HCT116 (cell line): ENCODE results near the gene A3GALT2. TPM values are rescaled to one million over a fixed set of nuclear protein-coding genes. Genes with fewer than 3 reads are reported as not detected.

ENCODE experiments used
- ATAC-seq: fragments of 200-7000 bp; cut with Tn5 transposase; 2 replicates; pipeline ENCODE4 v1.9.1; 2020; ENCODE audit warnings: mild to moderate bottlenecking, moderate library complexity
- BruUV-seq: library from RNA; stranded (reverse); fragments of 400-500 nt; replicated peaks from 2 replicates; lab custom pipeline; 2021; lab: Mats Ljungman, UMichigan
- CTCF ChIA-PET: fragments of 300-600 bp; sonication (Branson Sonifier 250); formaldehyde crosslinking; loops from one replicate; lab custom pipeline; 2021; ENCODE audit warnings: antibody characterized with exemption; lab: Charles Lee
- POLR2A ChIA-PET: fragments of 300-600, 350-600 bp; sonication (Branson Sonifier 250); formaldehyde crosslinking; loops from one replicate; lab custom pipeline; 2021; ENCODE audit warnings: antibody characterized with exemption; lab: Charles Lee
- RAD21 ChIA-PET, 2 experiments: fragments of 300-600 bp; sonication (Branson Sonifier 250); formaldehyde crosslinking; loops; one replicate each; lab custom pipeline; 2023; ENCODE audit warnings: low total read pairs in 2 of 2; ENCODE audit not compliant: uncharacterized antibody in 2 of 2, unreplicated experiment in 2 of 2, low non-redundant PET in 1 of 2; lab: Charles Lee
- DNase-seq: peaks from one replicate; pipeline ENCODE4 v3.0.0-alpha.2; 2010; ENCODE audit warnings: low read depth, low spot score
- H2AFZ ChIP-seq: fragments of 200-600 bp; shearing (Covaris generic), sonication (generic); 2 replicates; pipeline ENCODE4 v1.6.1; 2017; ENCODE audit warnings: low read depth, mixed run types, mixed read lengths, antibody characterized with exemption, low read length; ENCODE audit not compliant: poor library complexity, severe bottlenecking
- H3K27ac ChIP-seq: 2 replicates; pipeline ENCODE4 v1.5.1; 2012; ENCODE audit warnings: low read depth, low read length
- H3K27me3 ChIP-seq: fragments of 200-600 bp; sonication (generic); 2 replicates; pipeline ENCODE4 v1.6.1; 2016; ENCODE audit warnings: mixed run types, low read length, mixed read lengths; ENCODE audit not compliant: insufficient read depth
- H3K36me3 ChIP-seq, 2 experiments: fragments of 200-500 bp in 1 of 2; fragments of 200-600 bp in 1 of 2; sonication (Bioruptor generic) in 1 of 2; sonication (generic) in 1 of 2; 2 replicates each; pipeline versions ENCODE4 v1.5.1 to v1.6.1; 2014 to 2016; ENCODE audit warnings: low read length in 2 of 2, inconsistent platforms in 1 of 2, mixed read lengths in 1 of 2, mixed run types in 1 of 2; ENCODE audit not compliant: insufficient read depth in 2 of 2, control insufficient read depth in 1 of 2
- H3K4me1 ChIP-seq, 2 experiments: fragments of 200-600 bp in 1 of 2; sonication (generic) in 1 of 2; 2 replicates each; pipeline versions ENCODE4 v1.5.1 to v1.6.1; 2012 to 2017; ENCODE audit warnings: low read length in 2 of 2, inconsistent platforms in 1 of 2, mild to moderate bottlenecking in 1 of 2, mixed read lengths in 1 of 2, mixed run types in 1 of 2, moderate library complexity in 1 of 2; ENCODE audit not compliant: insufficient read depth in 2 of 2, control insufficient read depth in 1 of 2
- H3K4me2 ChIP-seq: fragments of 200-600 bp; sonication (generic); 2 replicates; pipeline ENCODE4 v1.6.1; 2017; ENCODE audit warnings: mixed run types, low read length, mixed read lengths
- H3K4me3 ChIP-seq, 2 experiments: fragments of 200-600 bp in 1 of 2; sonication (generic) in 1 of 2; replicated peaks in 1 of 2; 2 replicates each; pipeline ENCODE4 v1.5.1; 2011 to 2016; ENCODE audit warnings: low read length in 2 of 2, control low read depth in 1 of 2, low read depth in 1 of 2, mild to moderate bottlenecking in 1 of 2, mixed read lengths in 1 of 2, mixed run types in 1 of 2
- H3K79me2 ChIP-seq: fragments of 200-600 bp; sonication (generic); 2 replicates; pipeline ENCODE4 v1.6.1; 2017; ENCODE audit warnings: mild to moderate bottlenecking, mixed run types, low read length, moderate library complexity, mixed read lengths; ENCODE audit not compliant: insufficient read depth
- H3K9ac ChIP-seq: fragments of 200-600 bp; sonication (generic); 2 replicates; pipeline ENCODE4 v1.6.1; 2016; ENCODE audit warnings: low read length, mixed read lengths
- H3K9me2 ChIP-seq: fragments of 200-600 bp; sonication (generic), shearing (Covaris generic); 2 replicates; pipeline ENCODE4 v1.6.1; 2017; ENCODE audit warnings: mixed run types, mild to moderate bottlenecking, moderate library complexity; ENCODE audit not compliant: insufficient read depth
- H3K9me3 ChIP-seq, 2 experiments: fragments of 200-500 bp in 1 of 2; fragments of 200-600 bp in 1 of 2; sonication (Bioruptor generic) in 1 of 2; sonication (generic) in 1 of 2; 2 replicates each; pipeline ENCODE4 v1.6.1; 2014 to 2017; ENCODE audit warnings: low read length in 2 of 2, mixed read lengths in 2 of 2, inconsistent platforms in 1 of 2, low read depth in 1 of 2, mild to moderate bottlenecking in 1 of 2, mixed run types in 1 of 2, moderate library complexity in 1 of 2; ENCODE audit not compliant: control insufficient read depth in 1 of 2, insufficient read depth in 1 of 2
- H4K20me1 ChIP-seq: fragments of 200-600 bp; sonication (generic), shearing (Covaris generic); 2 replicates; pipeline ENCODE4 v1.6.1; 2017; ENCODE audit warnings: mixed run types, mild to moderate bottlenecking, moderate library complexity; ENCODE audit not compliant: insufficient read depth
- EZH2phosphoT487 ChIP-seq: fragments of 200-600 bp; IDR thresholded peaks from 2 replicates; pipeline ENCODE4 v1.6.1; 2018; ENCODE audit warnings: antibody characterized with exemption, borderline replicate concordance
- RAD21 ChIP-seq: IDR thresholded peaks from 2 replicates; pipeline ENCODE4 v1.6.1; 2012; ENCODE audit warnings: low read depth, mild to moderate bottlenecking
- intact Hi-C: fragments of 100-400 bp; cut with micrococcal nuclease; formaldehyde crosslinking; loops from 2 replicates; pipeline ENCODE4 v1.10.0; 2022
- total RNA-seq: library from RNA; stranded (reverse); gene quantifications from one replicate; pipeline ENCODE4 v1.2.1, GENCODE V29; 2021; ENCODE audit not compliant: unreplicated experiment
- TF ChIP-seq, protein P1 (sequence below), 3 experiments: fragments of 200-600 bp in 1 of 3; sonication (generic) in 1 of 3; IDR thresholded peaks in 2 of 3; conservative IDR thresholded peaks in 1 of 3; 2 replicates each; pipeline ENCODE4 v1.5.1; 2012 to 2017; ENCODE audit warnings: low read depth in 2 of 3, low read length in 2 of 3, antibody characterized with exemption in 1 of 3, borderline replicate concordance in 1 of 3, control low read depth in 1 of 3, mild to moderate bottlenecking in 1 of 3, mixed read lengths in 1 of 3, mixed run types in 1 of 3, moderate library complexity in 1 of 3; ENCODE audit not compliant: insufficient read depth in 1 of 3

Gene A3GALT2
- total RNA-seq, 1 experiment from 2014 or later, result not detected

DNA sequence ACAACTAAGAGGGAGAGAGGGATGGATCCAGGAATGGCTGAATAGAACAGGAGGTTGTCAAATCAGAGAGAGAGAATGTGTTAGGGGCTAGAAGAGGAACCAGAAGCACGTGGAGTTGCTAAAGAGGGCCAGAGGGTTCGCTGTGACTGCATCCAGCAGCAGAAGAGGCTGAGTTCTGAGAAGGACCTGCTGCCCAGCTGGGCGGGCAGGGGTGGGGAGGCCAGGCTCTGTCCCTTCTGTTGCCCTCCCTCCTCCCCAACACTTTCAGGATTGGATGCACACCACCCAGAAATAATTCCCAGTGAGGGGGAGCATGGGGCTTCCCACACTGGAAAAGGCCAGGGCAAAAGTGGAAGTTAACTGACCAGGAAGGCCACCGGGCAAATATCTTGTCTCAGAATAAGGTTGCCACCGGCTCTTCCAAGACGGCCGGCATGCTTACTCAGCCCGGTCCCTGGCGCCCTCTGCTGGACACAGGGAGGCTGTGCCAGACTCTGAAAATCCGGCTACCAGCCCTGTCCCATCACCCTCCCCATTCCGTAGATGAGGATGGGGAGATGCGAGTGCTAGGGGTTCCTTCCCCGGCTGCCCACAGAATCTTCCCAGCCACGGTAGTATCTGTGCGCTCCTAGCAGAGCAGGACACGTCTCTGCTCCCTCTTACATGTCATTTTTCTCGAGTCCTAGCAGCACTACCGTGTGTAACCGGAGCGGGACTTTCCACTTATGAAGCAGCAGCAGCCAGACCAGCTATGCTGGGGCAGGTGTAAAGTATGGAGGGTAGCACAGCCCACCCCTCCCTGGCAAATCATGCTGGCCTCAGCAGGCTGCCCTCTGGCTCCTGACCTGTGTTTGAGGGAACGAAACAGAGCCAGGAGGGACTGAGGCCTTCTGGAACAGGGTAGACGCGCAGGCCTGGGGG, 46.8 kb upstream of the A3GALT2 start:
- Histone ChIP-seq H3K4me2 (no peak overlapping the region), H3K9me3 (no peaks in the 10 kb centered on the region), H3K36me3 (peaks cover 35 to 67% of the 10 kb centered on the region in 2 experiments; a peak in 3 of 4 replicates), H3K9me2 (no peaks in the 10 kb centered on the region), H4K20me1 (no peaks in the 10 kb centered on the region), H3K4me1 (0 out of 4 replicates have a peak, but pooled peaks cover 0 to 3% of the 10 kb centered on the region in 2 experiments), H3K27ac (no peak overlapping the region; the same call in 1 of the 2 replicates), H3K9ac (no peak overlapping the region), H3K4me3 (no peak overlapping the region), H2AFZ (no peak overlapping the region), H3K79me2 (no peaks in the 10 kb centered on the region; the same call in 1 of the 2 replicates), H3K27me3 (no peaks in the 10 kb centered on the region)
- DNase-seq (peak; percentile 38), ATAC-seq (peak; percentile 91)
- RAD21 ChIA-PET, result interaction anchor here in 1 of 2 experiments (0.7 kb wide), 1 partner anchor 88 kb away, joined by 6 read pairs; no protein-coding TSS in a partner anchor
- BruUV-seq, result no TSS peak
- intact Hi-C loops, result loop anchor here (2.0 to 10.0 kb wide), 3 partner anchors 105 to 245 kb away; partner anchors contain the start of gene ZSCAN20
- TF ChIP-seq RAD21 (peak; percentile 92), EZH2phosphoT487 (no peak)
- TF ChIP-seq, protein P1, sequence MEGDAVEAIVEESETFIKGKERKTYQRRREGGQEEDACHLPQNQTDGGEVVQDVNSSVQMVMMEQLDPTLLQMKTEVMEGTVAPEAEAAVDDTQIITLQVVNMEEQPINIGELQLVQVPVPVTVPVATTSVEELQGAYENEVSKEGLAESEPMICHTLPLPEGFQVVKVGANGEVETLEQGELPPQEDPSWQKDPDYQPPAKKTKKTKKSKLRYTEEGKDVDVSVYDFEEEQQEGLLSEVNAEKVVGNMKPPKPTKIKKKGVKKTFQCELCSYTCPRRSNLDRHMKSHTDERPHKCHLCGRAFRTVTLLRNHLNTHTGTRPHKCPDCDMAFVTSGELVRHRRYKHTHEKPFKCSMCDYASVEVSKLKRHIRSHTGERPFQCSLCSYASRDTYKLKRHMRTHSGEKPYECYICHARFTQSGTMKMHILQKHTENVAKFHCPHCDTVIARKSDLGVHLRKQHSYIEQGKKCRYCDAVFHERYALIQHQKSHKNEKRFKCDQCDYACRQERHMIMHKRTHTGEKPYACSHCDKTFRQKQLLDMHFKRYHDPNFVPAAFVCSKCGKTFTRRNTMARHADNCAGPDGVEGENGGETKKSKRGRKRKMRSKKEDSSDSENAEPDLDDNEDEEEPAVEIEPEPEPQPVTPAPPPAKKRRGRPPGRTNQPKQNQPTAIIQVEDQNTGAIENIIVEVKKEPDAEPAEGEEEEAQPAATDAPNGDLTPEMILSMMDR (IDR thresholded peaks at IDR 0.05 in 2 of 3, conservative IDR thresholded peaks at IDR 0.05 in 1 of 3; ENCODE audit: borderline replicate concordance in 1 of 3, insufficient read depth in 1 of 3, low read depth in 2 of 3, low read length in 2 of 3), result peak; percentile 87 to 93 (median 93)
- POLR2A ChIA-PET, result no interaction called here
- CTCF ChIA-PET, result interaction anchor here (0.9 to 1.4 kb wide), 3 partner anchors 15 to 149 kb away, joined by 3 to 4 read pairs (median 3); no protein-coding TSS in a partner anchor
